HL-60 (cell line): Measurements from ENCODE around the gene TMPRSS4.

Experiments used
- POLR2AphosphoS5 ChIP-seq: IDR thresholded peaks from 2 replicates; pipeline ENCODE4 v1.6.1; 2012; ENCODE audit warnings: low read depth
- TF ChIP-seq, protein P1 (sequence below): IDR thresholded peaks from one replicate; pipeline ENCODE4 v1.5.1; 2011; ENCODE audit warnings: low read length, control low read depth, inconsistent platforms; ENCODE audit not compliant: insufficient read depth

DNA sequence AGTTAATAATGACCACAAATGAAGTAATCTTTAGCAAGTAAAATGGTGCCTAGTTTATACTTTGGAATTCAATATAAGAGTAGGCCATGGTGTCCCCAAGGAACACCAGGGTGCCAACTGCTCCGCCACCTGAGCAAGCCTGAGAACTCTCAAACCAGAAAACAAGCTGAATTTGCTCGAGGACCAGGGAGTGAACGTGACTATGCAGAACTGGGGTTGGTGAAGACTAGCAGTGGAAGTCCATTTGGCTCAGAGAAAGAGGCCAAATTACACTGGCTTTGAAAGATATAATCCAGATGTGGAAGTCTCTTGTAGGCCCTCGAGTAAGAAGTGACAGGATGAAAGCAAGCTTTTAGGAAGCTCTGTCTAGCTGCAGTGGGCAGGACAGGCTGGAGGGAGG, 18.6 kb downstream of the TMPRSS4 start:
- TF ChIP-seq, protein P1, sequence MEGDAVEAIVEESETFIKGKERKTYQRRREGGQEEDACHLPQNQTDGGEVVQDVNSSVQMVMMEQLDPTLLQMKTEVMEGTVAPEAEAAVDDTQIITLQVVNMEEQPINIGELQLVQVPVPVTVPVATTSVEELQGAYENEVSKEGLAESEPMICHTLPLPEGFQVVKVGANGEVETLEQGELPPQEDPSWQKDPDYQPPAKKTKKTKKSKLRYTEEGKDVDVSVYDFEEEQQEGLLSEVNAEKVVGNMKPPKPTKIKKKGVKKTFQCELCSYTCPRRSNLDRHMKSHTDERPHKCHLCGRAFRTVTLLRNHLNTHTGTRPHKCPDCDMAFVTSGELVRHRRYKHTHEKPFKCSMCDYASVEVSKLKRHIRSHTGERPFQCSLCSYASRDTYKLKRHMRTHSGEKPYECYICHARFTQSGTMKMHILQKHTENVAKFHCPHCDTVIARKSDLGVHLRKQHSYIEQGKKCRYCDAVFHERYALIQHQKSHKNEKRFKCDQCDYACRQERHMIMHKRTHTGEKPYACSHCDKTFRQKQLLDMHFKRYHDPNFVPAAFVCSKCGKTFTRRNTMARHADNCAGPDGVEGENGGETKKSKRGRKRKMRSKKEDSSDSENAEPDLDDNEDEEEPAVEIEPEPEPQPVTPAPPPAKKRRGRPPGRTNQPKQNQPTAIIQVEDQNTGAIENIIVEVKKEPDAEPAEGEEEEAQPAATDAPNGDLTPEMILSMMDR, result no peak
- no peak for TF ChIP-seq POLR2AphosphoS5
